Muscle of back (tissue), 11 donors: ENCODE results near the gene ACAA1. TPM values are rescaled to one million over a fixed set of nuclear protein-coding genes. Genes with fewer than 3 reads are reported as not detected.

Experiments used
- DNase-seq, 3 donors: peaks; one replicate each; pipeline versions ENCODE4 v3.0.0 to v3.0.0-alpha.2; 2013
- polyA plus RNA-seq, 10 donors: library from polyadenylated mRNA; unstranded; fragments of 120-200 nt; gene quantifications; one replicate each; pipeline ENCODE4 v1.2.1, GENCODE V29; 2013; ENCODE audit not compliant: insufficient read length in 10 of 10

Gene ACAA1
- polyA plus RNA-seq, 10 donors = 27.6 to 37.4 (median 30.3) TPM

GRCh38 chr3:38120693-38121450, 16.1 kb downstream of the ACAA1 start:
- no peak for DNase-seq

GRCh38 chr3:38119821-38120692, 16.9 kb downstream of the ACAA1 start:
- no peak for DNase-seq

DNA sequence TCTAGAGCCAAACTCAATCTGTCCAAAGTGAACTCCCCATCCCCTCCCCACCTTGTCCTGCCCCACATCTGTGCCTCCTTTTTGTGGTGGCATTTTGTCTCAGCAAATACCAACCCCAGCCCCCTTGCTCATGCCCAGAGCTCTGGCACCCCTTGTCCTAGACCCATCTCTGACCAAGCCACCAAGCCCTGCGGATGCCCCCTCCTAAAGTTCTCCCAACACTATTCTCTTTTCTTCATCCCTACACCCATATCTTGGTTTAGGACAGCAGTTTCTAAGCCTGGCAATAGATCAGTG, 17.7 kb downstream of the ACAA1 start:
- no peak for DNase-seq

DNA sequence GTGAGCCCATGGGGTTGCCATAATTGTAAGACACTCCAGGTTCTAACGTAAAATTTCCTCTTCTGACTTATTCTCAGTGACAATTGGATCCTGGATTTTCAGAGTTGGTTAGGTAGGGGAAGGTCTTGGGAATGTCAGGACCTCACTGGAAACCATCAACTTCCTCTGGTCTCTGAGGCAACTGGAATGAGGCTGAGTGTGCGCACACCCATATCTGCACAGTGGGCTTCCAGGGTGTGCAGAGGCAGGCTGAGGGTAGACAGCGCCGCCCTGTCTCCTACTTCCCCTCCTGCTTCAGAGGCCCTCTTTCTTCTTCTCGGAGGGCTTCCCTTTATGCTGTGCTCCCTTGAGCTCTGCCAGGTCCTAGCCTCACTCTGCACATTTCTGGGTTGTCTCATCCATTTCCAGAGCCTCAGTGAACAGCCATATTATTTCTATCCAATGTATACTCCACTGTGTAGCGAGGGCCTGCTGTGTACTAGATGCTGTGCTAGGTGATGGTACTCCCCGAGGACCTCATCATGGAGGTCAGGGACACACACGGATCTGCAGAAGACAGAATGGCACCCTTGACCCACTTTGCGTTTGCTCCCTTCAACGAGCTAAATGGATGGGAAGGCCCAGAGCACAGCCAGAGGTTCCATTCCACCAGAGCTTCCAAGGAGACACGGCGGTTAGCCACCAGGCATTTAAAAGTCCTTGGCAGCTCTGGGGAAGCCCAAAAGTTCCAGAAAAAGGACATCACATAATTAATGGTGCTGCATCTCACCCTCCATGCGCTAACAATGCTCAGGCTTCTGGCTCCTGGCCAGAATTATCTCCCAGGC, 18.3 kb downstream of the ACAA1 start:
- no peak for DNase-seq

DNA sequence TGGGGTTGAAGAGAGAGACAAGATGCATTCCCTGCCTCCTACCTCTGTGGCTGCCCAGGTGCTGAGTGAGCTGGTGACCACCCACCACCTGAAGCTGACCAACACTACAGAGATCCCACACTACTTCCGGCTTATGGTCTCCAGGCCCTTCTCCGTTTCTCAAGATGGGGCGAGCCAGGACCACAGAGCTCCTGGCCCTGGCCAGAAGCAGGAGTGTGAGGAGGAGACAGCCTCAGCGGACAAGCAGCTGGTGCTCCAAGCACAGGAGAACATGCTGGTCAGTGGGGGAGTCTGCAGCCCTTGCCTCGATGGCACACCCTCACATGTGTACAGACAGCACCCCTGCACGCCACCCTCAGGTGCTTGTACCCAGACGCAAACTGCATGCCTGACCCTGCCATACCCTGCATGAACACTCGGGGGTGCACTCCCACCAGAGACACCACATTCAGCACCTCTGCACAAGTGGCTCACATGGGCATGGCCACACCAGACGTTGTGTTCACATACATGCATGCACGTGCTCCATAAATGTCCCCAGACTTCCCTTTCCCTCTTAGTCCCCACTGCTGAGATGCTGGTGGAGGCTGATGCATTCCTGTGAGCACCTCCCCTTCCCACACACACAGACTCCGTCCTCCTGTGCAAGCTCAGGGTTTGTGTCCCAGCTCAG, 19.0 kb downstream of the ACAA1 start:
- peak in 2 of 3 donors; percentile 28 to 59 for DNase-seq

- no peak for DNase-seq
These were observed 19.7 kb downstream of the ACAA1 start for GRCh38 chr3:38117163-38117716.

GRCh38 chr3:38116471-38117162, 20.3 kb downstream of the ACAA1 start:
- no peak for DNase-seq

- no peak for DNase-seq
These were observed 21.1 kb downstream of the ACAA1 start for GRCh38 chr3:38115645-38116427.

DNA sequence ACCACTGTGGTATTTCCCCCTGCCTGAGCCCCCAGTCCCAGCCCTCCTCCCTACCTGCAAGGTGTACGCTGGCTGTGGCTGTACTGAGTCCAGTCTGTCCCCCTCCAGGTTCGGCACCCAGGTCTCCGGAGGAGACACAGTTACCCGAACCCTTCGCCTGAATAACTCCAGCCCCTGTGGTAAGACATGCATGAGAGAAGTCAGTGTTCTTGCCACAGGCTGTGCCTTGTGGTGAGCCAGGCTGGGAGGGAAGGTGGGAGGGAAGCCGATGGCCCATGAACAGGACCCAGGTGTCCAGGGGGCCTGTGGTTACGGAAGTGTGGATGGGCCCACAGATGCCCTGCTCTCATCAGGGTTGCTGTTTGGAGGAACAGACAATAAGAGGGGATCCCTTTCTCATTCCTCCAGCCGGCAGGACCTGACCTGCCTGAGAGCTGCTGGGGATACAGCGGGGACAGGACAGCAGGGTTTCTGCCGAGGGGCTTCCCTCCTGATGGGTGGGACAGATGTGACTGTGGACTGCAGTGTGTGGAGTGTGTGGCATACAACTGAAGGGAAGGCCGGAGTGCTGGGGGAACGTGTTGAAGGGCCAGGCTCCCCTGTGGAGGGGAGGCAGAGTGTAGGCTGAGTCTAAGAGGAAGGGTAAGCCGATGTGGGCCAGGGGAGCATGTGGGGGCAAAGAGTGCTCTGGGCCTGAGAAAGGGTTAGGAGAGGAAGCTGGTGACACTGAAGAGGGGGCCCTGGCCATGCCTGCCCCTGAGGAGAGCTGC, 21.9 kb downstream of the ACAA1 start:
- DNase-seq = no peak

DNA sequence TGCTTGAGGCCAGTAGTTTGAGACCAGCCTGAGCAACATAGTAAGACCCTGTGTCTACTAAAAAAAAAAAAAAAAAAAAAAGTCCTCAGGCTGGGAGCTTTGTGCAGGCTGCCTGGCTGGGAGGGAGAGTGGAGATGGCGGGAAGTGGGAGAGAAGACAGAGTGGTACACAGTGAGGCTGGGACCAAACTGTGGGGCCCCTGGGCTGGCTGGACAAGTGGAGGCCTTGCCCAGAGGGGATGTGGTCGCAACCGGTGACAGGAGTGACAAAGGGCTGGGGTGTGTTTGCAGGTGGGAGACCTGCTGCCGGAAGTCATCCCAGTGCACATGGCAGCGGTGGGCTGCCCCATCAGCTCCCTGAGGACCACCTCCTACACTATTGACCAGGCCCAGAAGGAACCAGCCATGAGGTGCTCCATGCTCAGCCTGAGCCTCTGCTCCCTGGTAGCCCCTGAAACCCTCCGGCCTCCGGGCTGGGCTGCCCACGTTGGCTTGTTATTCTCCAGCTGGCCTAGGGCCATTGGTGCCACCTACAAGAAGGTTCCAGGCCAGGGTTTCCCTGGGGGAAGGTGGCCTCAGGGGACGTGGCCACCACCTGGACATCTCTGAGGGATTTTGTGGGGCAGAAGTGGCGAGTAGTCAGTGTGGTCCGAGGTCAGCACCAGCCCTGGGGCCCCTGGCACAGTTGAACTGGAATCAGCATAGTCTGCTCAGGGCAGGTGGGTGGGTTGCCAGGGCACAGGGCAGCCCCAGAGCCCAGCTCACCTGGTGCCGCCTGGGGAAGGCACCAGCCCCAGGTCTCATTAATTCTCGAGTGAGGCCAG, 22.7 kb downstream of the ACAA1 start:
- no peak for DNase-seq

GRCh38 chr3:38112378-38112761, 24.6 kb downstream of the ACAA1 start:
- no peak for DNase-seq

DNA sequence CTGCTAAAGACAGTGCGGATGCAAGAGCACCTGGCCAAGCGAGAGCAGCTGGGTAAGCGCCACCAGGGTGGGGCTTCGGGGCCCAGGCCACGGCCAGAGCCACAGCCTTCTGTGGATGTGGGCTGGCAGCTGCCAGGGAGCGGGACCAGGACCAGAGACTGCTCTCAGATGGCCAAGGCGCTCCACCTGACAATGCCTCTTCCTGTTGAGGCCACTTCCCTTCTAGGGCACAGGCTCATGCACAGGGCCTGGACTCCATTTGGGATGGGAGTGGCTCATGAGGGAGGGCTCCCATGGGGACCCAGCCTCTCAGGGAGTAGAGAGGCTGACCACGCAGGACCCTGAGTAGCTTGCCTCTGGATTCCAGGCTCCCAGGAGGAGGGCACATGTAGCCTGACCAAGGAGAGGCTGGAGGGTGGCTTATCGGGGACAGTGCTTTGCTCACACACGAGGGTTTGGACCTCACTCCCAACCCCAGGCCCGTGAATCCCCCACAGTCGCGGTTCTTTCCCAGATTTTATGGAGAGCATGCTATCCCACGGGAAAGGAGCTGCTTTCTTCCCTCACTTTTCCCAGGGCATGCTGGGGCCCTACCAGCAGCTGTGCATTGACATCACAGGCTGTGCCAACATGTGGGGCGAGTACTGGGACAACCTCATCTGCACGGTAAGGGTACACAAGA, 25.1 kb downstream of the ACAA1 start:
- DNase-seq = no peak

GRCh38 chr3:38111201-38111600, 25.7 kb downstream of the ACAA1 start:
- no peak for DNase-seq

DNA sequence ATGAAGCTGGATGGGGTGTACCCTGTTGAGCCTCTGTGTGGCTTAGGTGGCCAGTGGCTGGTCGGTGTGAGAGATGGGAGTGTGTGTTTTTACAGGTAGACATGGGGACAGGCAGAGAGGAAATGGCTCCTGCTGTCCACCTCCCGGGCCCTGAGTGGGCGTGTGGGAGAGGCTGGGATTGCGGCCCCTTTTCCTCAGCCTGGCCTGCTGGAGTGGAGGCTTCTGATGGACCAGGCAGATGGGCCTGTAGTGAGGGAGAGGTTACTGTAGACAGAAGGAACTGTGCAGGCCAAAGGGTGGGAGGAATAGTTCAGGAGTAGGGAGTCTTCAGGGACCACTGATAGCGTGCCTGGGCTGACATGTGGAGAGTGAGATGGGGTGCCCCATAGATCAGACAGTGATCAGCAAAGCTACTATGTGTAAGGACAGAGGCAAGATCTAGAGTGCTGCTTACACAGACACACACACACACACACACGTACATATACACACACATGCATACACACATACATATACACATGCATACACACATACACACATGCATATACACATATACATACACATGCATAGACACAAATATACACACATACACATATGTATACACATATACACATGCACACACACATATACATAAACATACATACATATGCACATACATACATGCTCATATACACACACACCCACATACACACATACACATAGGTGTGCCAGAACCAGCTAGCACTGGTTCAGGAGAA, 26.4 kb downstream of the ACAA1 start:
- no peak for DNase-seq

DNA sequence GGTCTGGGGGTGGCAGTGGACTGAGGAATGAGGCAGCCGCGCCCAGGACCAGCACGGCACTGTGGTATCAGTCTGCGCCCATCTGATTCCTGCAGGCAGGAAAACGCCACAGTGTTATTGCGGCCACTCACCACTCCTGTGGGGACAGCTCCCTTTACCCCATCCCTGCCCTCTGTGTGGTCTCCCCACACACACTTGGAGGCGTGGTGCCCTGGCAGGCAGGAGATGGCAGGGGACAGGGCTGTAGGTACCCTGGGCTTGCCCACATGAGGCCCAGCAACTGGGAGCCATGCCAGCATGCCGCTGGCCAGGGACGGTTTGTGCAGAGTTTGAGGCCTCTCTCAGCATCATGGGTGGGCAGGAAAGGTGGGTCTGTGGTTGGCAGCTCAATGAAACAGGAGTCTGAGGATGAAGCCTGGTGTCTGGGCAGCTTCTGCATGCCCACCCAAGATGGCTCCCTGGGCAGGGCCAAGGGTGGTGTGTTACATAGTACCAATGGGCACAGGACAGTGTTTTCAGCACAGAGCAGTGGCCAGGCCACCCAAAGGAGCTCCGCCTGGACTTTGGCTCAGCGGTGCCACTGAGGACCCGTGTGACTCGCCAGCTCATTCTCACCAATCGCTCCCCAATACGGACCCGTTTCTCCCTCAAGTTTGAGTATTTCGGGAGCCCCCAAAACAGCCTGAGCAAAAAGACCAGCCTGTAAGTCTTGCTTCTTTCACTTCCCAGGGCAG, 27.2 kb downstream of the ACAA1 start:
- DNase-seq = no peak
